ENCODE data around the gene IL3.

Gene IL3

GRCh38 chr5:132057498-132058255 lies 2.8 kb upstream of the IL3 start:
- DNase-seq = no peak

DNA sequence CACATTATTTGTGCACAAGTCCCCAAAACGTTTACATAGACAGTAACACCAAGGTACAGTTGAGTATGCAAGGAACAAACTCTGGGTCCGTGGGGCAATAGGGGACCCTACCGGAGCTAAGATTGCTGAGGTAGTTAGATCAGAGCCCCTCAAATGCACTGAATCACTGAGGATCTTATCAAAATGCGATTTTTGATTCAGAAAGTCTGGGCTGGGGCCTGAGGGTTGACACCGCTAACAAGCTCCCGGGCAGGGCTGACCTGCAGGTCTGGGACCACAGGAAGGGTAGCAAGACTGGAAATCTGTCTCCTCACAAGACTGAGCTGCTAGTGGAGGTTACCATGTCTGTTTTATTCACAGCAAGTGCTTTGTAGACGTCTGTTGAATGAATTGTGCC lies 1.8 kb upstream of the IL3 start:
- DNase-seq = no peak

DNA sequence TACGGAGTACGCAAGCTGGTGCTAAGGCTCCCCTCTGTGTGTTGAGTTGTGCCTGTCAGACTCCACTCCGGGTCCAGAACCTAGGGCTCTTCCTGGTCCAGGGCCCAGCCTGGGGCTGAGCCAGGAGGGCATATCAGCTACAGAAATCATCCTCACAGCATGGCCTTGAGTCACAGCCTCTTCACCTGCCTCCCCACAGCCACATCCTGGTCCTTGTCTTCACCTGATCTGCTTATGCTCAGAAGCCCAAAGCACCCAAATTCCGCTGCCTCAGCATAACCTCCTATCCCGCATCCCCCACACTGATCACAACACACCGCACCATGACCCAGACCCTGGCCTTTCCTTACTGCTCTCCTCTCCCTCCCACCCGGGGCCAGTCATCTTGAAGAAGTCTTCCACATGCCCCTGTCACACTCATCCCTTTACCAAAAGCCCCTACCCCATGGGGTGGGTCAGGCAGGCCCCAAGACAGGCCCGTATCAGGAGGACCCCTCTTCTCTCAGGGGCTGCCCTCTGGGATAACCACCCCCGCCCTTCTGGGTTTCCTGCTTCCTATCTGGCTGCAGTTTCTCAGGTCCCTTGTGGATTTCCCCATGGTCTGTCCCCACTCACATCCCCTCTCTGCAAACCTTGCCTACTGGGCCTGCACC lies 1.3 kb upstream of the IL3 start:
- no peak for DNase-seq

DNA sequence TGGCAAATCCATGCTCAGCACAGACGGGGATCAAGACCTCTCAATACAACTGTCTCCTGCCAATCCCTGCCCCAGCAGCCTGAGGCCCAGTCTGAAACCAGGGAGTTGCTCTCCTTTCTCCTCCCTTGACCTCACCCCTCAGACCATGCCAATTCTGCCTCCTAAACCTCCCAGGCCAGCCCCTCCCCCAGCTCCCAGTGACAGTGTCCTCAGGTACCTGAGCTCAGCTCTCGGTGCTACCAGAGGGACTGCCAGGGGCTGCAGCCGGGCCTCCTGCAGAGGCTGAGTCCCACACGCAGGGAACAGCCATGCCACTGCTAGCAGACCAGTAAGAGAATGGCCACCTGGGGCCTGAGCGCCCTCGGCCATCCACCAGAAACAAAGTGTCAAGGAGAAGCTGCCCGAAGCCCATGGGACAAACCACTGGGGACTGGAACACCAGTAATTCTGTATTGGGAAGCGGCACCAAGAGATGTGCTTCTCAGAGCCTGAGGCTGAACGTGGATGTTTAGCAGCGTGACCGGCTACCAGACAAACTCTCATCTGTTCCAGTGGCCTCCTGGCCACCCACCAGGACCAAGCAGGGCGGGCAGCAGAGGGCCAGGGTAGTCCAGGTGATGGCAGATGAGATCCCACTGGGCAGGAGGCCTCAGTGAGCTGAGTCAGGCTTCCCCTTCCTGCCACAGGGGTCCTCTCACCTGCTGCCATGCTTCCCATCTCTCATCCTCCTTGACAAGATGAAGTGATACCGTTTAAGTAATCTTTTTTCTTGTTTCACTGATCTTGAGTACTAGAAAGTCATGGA lies 557 bp upstream of the IL3 start:
- DNase-seq = no peak

DNA sequence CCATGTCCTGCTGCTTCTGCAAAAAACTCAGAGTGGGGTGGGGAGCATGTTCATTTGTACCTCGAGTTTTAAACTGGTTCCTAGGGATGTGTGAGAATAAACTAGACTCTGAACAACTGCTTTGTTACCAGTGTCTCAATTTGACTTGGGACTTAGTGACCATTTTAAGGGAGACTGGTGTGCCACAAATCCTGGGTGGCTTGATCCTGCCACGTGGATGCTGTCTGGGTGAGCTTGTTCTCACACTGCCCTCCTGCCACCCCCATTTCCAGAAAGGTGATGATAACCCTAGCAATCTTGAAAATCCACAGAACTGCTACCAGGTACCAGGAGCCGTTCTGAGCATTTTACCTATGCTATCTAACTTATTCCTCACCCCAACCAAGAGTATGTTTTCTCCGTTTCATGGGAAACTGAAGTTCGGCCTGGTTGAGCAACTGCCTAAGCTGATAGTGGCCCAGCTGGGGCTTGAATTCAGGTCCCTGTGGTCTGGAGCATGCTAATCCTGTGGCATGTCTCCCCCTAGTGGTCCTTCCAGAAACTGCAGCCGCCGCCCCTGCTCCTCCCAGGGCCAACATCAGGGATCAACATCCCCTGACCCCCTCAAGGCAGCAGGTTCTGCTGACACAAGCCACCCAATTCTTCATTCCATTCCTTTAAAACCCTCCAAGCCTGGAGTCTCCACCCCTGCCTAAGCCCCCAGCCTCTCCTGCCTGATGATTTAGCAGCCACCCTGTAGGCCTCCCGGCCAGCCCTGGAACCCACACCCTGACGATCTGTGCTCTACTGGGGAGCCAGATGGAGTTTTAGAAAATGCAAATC lies 2.8 kb downstream of the IL3 start:
- peak; percentile 10 for DNase-seq

DNA sequence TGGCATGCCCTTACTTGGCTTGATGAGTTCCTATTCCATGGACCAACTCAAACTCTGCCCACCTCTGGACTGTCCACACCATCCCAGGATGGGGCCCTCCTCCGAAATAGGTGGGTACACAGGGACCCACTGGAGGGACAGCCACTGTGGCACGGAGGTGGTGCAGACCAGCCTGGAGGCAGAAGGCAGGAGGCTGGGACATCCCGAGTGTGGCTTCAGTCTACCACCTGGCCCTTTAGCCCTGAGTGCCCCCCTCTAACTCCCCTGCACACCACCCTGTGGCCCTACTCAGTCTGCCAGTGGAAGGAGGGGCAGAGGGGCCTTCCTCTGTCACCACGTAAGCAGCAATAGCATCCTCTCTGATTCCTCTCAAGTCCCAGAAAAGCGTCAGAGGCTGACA lies 3.7 kb downstream of the IL3 start:
- no peak for DNase-seq

- peak; percentile 33 for DNase-seq
These were observed 4.4 kb downstream of the IL3 start for GRCh38 chr5:132064738-132065331.

- DNase-seq = peak; percentile 55
These were observed 5.0 kb downstream of the IL3 start for GRCh38 chr5:132065351-132065937.

DNA sequence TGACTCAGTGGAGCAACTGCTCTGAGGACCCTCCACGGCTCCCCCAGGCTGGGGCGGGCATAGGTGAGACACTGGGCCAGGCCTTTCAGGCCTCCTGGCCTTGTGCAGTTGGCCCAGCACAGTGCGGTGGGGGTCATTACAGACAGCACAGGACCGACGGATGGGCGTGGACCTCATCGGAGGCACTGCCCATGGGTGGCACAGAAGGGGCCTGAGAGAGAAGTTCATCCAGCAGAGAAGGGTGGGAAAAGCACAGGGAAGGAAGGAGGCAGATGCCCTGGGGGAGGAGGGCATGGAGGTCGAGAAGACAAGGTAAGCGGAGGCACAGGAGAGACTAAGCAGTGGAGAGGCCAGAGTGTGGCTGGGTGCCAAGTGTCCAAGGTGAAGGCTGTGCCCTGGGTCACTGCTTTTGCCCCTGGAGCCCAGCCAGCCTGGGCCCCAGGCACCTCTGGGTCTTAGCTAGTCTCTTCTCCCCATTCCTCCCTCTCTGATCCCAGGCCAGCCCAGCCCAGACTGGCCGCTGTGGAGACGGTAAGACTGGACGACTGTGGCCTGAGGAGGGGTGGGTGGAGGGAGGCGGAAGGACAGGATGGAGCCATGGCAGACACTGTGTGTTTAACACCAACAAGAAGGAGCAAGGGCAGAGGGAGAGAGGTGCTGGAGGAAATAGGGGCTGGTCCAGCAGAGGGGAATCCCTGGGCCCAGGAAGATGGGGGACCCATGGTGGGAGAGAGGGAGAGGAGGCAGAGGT lies 5.7 kb downstream of the IL3 start:
- DNase-seq = no peak

DNA sequence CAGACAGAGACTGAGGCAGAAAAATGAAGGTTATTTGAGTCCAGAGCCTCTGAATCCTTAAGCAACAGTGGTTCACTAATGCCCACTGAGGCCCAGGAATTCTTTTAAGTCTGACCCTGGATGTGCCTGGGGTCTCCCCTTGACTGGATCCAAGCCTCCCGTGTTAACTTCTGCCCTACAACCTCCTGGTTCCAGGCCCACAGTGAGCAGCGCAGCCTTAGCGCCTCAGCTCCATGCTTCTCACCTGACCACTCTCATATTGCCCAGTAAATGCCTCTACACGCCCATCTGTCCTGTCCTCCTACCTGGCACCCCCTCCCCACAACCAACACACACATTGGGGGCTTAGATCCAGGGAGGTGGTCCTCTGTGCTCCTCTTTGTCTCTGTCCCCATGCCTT lies 6.4 kb downstream of the IL3 start:
- DNase-seq = no peak

DNA sequence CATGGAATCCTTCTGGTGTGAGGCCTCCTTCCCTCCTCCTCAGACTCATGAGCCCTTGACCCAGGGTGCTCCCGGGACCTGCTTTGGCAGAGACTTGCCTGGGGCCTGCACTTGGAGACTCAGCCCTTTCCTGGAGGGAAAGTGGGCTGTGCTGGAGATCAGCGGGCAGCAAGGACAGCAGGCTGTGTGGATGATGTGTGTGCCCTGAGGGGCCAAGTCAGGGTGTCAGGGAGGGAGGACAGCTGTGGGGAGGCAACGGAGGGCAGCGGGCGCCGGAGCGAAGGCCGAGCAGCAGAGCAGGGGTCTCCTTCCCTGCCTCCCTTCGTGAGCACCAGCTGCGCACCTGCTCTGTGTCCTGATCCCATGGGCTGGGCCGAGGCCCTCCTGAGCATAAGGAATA lies 7.0 kb downstream of the IL3 start:
- no peak for DNase-seq

DNA sequence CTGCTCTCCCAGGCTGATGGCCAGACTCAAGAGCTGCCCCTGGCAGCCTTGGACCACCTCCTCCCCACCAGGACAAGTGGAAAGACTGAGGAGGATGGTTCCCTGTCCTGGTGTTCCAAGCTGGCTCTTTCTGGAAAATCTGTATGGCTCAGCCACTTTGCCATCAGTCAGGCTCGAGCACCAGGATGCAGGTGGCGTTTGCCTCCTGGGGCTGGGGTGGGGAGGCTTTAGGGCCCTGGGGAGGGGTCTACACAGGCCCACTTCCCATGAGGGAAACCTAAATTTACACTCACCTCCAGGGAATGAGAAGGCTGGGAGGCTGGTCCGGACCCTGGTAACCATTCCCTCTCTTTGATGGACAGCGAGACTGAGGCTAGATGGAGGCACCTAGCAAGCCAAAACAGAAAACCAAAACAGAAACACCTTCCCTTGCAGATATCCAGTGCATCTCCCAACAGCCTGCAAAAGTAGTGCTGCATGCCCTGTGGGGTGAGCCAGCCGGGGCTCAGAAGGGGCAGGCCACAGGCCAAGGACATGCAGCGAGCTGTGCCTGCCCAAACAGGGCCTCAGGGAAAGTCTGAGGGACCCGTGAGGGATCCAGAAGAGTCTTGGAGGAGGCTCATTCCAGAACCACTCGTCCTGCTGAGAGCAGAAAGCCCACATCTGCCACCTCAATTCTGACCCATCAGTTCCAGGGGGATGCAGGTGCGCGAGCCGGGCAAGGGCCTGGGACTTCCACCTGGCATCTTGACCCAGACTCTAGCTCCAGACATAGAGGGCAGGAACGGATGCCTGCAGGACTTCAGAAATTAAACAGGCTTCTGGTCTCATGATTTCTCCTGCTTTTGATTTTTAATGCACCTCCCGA lies 7.7 kb downstream of the IL3 start:
- no peak for DNase-seq

GRCh38 chr5:132069561-132069960 lies 9.1 kb downstream of the IL3 start:
- DNase-seq = no peak

GRCh38 chr5:132069994-132070393 lies 9.5 kb downstream of the IL3 start:
- DNase-seq = no peak

DNA sequence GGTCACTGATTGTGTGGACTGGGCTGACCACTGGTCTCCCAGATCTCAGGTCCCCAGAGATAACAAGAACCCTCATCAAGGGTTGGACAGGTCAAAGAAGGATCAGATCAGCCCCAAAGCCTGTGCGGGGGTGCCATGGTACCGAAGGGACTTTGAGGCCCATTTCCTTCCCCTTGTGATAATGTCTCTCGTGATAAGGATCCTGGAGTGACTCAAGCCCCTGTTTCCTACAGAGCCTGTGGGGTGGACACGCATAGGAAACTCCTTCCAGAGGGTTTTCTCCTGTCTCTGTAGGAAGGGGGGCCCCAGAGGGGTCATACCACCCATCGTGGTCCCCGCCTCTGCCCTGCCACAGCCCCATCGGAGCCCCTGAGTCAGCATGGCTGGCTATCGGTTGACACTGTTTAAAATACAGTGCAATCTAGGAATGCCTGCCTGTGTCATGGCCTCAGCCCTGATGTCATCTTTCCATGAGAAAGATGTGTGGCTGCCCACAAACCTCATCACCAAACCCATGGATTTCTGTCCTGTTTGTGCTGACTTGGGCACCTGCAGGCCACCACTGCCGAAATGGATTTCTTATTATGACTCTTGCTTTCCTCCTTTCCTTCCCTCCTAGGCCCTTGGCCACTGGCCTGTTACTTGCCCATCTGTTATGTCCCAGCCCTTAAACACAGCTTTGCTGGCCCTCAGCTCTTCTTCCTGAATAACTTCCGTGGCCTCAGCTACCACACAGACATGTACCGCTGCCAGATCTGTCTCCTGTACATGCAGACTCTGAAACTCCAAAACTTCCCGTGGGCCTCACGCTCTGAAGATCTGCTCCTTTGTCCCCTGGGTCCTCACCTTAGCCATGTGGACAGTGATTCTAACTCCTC lies 10.2 kb downstream of the IL3 start:
- no peak for DNase-seq

GRCh38 chr5:132071338-132071707 lies 10.9 kb downstream of the IL3 start:
- DNase-seq = no peak

DNA sequence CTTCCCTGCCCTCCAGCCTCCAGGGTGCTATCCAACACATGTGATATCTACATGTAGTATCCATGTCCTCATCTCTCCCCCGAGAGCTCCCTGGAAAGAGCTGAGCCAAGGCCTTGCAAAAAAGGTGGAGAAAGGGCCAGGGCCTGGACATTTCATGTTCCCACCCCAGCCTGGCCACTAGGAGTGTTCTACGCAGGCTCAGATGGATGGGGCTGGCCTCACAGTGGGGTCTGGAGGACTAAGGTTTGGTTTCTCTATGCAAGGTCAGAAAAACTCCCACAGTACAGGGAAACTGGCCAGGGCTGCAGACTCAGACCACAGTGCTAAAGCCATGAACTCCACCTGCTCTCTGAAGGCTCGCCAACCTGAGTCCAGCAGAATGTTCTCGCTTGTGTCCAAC lies 11.6 kb downstream of the IL3 start:
- DNase-seq = no peak

- no peak for DNase-seq
These were observed 12.1 kb downstream of the IL3 start for GRCh38 chr5:132072528-132072927.

DNA sequence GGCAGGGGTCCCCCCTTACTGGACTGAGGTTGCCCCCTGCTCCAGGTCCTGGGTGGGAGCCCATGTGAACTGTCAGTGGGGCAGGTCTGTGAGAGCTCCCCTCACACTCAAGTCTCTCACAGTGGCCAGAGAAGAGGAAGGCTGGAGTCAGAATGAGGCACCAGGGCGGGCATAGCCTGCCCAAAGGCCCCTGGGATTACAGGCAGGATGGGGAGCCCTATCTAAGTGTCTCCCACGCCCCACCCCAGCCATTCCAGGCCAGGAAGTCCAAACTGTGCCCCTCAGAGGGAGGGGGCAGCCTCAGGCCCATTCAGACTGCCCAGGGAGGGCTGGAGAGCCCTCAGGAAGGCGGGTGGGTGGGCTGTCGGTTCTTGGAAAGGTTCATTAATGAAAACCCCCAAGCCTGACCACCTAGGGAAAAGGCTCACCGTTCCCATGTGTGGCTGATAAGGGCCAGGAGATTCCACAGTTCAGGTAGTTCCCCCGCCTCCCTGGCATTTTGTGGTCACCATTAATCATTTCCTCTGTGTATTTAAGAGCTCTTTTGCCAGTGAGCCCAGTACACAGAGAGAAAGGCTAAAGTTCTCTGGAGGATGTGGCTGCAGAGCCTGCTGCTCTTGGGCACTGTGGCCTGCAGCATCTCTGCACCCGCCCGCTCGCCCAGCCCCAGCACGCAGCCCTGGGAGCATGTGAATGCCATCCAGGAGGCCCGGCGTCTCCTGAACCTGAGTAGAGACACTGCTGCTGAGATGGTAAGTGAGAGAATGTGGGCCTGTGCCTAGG lies 13.0 kb downstream of the IL3 start, which contains the start of gene CSF2:
Gene CSF2, plus strand, starts transcription at position 559 of the 783 bp plus-strand sequence. Its CDS starts 35 bp downstream, at position 594.
- DNase-seq = no peak

Measured in SHP77 treated with DMSO at 0.1 percent for 48 hours (cell line).